ENCODE results near the gene RAB5IF. TPM values are rescaled to one million over a fixed set of nuclear protein-coding genes. Genes with fewer than 3 reads are reported as not detected.

The RAB5IF gene
- total RNA-seq, 1 experiment from 2014 or later, result 150 TPM

GRCh38 chr20:36647196-36648121 is 41.9 kb downstream of the RAB5IF start:
- ChIA-PET POLR2A (ENCODE audit: low non-redundant PET) (no interaction called here), CTCF (no interaction called here)
- TF ChIP-seq CTCF (conservative IDR thresholded peaks at IDR 0.05; ENCODE audit: low read depth, low read length), result no peak
- no peak for TF ChIP-seq EZH2 (IDR thresholded peaks at IDR 0.05; ENCODE audit: borderline replicate concordance, low read depth, low read length, poor library complexity, severe bottlenecking)
- DNase-seq (ENCODE audit: low spot score), result no peak
- Histone ChIP-seq H3K9me3 (ENCODE audit: low read depth, low read length, poor library complexity, severe bottlenecking) (no peaks in the 10 kb centered on the region), H3K4me3 (ENCODE audit: low read depth, low read length, poor library complexity, severe bottlenecking) (no peak overlapping the region), H3K36me3 (ENCODE audit: insufficient read depth, low read length, poor library complexity, severe bottlenecking) (no peaks in the 10 kb centered on the region), H3K4me1 (ENCODE audit: insufficient read depth, low read length, poor library complexity, severe bottlenecking) (no peaks in the 10 kb centered on the region), H3K27ac (ENCODE audit: low read depth, low read length, poor library complexity, severe bottlenecking) (no peak overlapping the region), H3K27me3 (replicated peaks; ENCODE audit: insufficient read depth, low read depth, low read length, poor library complexity) (no peaks in the 10 kb centered on the region)
- intact Hi-C loops (cut with micrococcal nuclease; ENCODE audit: unreplicated experiment), result no loop called here
- BruUV-seq (replicated peaks), result no TSS peak

- CTCF ChIA-PET, result no interaction called here
- BruUV-seq (replicated peaks), result no TSS peak
These were observed 47.9 kb downstream of the RAB5IF start for GRCh38 chr20:36653456-36653855.

GRCh38 chr20:36654506-36654905 is 48.9 kb downstream of the RAB5IF start:
- no peaks in the 10 kb centered on the region for H3K4me1 ChIP-seq (ENCODE audit: insufficient read depth, low read length, poor library complexity, severe bottlenecking)
- intact Hi-C loops (cut with micrococcal nuclease; ENCODE audit: unreplicated experiment), result no loop called here
- H3K36me3 ChIP-seq (ENCODE audit: insufficient read depth, low read length, poor library complexity, severe bottlenecking), result no peaks in the 10 kb centered on the region
- no peaks in the 10 kb centered on the region for H3K27me3 ChIP-seq (replicated peaks; ENCODE audit: insufficient read depth, low read depth, low read length, poor library complexity)
- H3K27ac ChIP-seq (ENCODE audit: low read depth, low read length, poor library complexity, severe bottlenecking), result no peak overlapping the region
- H3K9me3 ChIP-seq (ENCODE audit: low read depth, low read length, poor library complexity, severe bottlenecking), result no peaks in the 10 kb centered on the region
- CTCF ChIA-PET, result interaction anchor here (0.5 kb wide), 1 partner anchor 56 kb away, joined by 3 read pairs; no protein-coding TSS in a partner anchor
- BruUV-seq (replicated peaks), result no TSS peak
- DNase-seq (ENCODE audit: low spot score), result no peak
- POLR2A ChIA-PET (ENCODE audit: low non-redundant PET), result no interaction called here
- TF ChIP-seq EZH2 (IDR thresholded peaks at IDR 0.05; ENCODE audit: borderline replicate concordance, low read depth, low read length, poor library complexity, severe bottlenecking), result no peak
- TF ChIP-seq CTCF (conservative IDR thresholded peaks at IDR 0.05; ENCODE audit: low read depth, low read length), result no peak
- H3K4me3 ChIP-seq (ENCODE audit: low read depth, low read length, poor library complexity, severe bottlenecking), result no peak overlapping the region

More at GRCh38 chr20:36653456-36653855, 47.9 kb downstream of the RAB5IF start:
- POLR2A ChIA-PET (ENCODE audit: low non-redundant PET), result no interaction called here
- intact Hi-C loops (cut with micrococcal nuclease; ENCODE audit: unreplicated experiment), result no loop called here
- no peaks in the 10 kb centered on the region for H3K36me3 ChIP-seq (ENCODE audit: insufficient read depth, low read length, poor library complexity, severe bottlenecking)
- TF ChIP-seq CTCF (conservative IDR thresholded peaks at IDR 0.05; ENCODE audit: low read depth, low read length), result no peak
- no peak for TF ChIP-seq EZH2 (IDR thresholded peaks at IDR 0.05; ENCODE audit: borderline replicate concordance, low read depth, low read length, poor library complexity, severe bottlenecking)
- H3K4me3 ChIP-seq (ENCODE audit: low read depth, low read length, poor library complexity, severe bottlenecking), result no peak overlapping the region
- DNase-seq (ENCODE audit: low spot score), result no peak
- no peak overlapping the region for H3K27ac ChIP-seq (ENCODE audit: low read depth, low read length, poor library complexity, severe bottlenecking)
- no peaks in the 10 kb centered on the region for H3K27me3 ChIP-seq (replicated peaks; ENCODE audit: insufficient read depth, low read depth, low read length, poor library complexity)
- no peaks in the 10 kb centered on the region for H3K9me3 ChIP-seq (ENCODE audit: low read depth, low read length, poor library complexity, severe bottlenecking)
- H3K4me1 ChIP-seq (ENCODE audit: insufficient read depth, low read length, poor library complexity, severe bottlenecking), result no peaks in the 10 kb centered on the region

Measured in A673 (cell line).